HepG2 (cell line): ENCODE measurements around the gene MICB. TPM values are rescaled to one million over a fixed set of nuclear protein-coding genes. Genes with fewer than 3 reads are reported as not detected.

Experiments used
- FOXK2 ChIP-seq: fragments of 450-650 bp; IDR thresholded peaks from 2 replicates; pipeline ENCODE4 v1.6.1; 2016
- GTF2F1 ChIP-seq: fragments of 150-350 bp; IDR thresholded peaks from 2 replicates; pipeline ENCODE4 v1.6.1; 2014; ENCODE audit warnings: low read length
- HDAC1 ChIP-seq: sonication (generic); formaldehyde crosslinking; IDR thresholded peaks from 2 replicates; pipeline ENCODE4 v1.5.1; 2020; ENCODE audit warnings: mild to moderate bottlenecking, missing genetic modification reagents
- KAT2B ChIP-seq: fragments of 150-350 bp; IDR thresholded peaks from 2 replicates; pipeline ENCODE4 v1.6.1; 2014; ENCODE audit warnings: low read depth, low read length, borderline replicate concordance
- MATR3 ChIP-seq: sonication (generic); formaldehyde crosslinking; IDR thresholded peaks from 2 replicates; pipeline ENCODE4 v1.4.0; 2020; ENCODE audit warnings: missing genetic modification reagents
- NR1H2 ChIP-seq: sonication (generic); formaldehyde crosslinking; IDR thresholded peaks from 2 replicates; pipeline ENCODE4 v1.8.1; 2022; ENCODE audit warnings: low read depth, missing genetic modification reagents, borderline replicate concordance
- PPARG ChIP-seq: conservative IDR thresholded peaks from 2 replicates; pipeline ENCODE4 v1.6.1; 2016; ENCODE audit warnings: missing biosample characterization, missing genetic modification reagents
- RFX3 ChIP-seq: IDR thresholded peaks from 2 replicates; pipeline ENCODE4 v1.6.1; 2016; ENCODE audit warnings: missing biosample characterization, missing genetic modification reagents
- WIZ ChIP-seq: sonication (generic); formaldehyde crosslinking; IDR thresholded peaks from 2 replicates; pipeline ENCODE4 v1.5.1; 2020; ENCODE audit warnings: mild to moderate bottlenecking, missing genetic modification reagents
- ZFP1 ChIP-seq: IDR thresholded peaks from 2 replicates; pipeline ENCODE4 v1.6.1; 2016
- ZNF451 ChIP-seq: sonication (generic); formaldehyde crosslinking; IDR thresholded peaks from 2 replicates; pipeline ENCODE4 v1.5.0; 2020; ENCODE audit warnings: mild to moderate bottlenecking, missing genetic modification reagents
- ZNF850 ChIP-seq: sonication (generic); formaldehyde crosslinking; conservative IDR thresholded peaks from 2 replicates; pipeline ENCODE4 v1.9.0; 2021; ENCODE audit warnings: mild to moderate bottlenecking, missing genetic modification reagents
- polyA plus RNA-seq, 8 experiments: library from polyadenylated mRNA; depleted of rRNA in 3 of 8; stranded (reverse) in 7 of 8; unstranded in 1 of 8; fragments of >200 nt; fragmentation: Illumina TruSeq in 4 of 8; extraction: Trizol in 4 of 8; gene quantifications; 2 replicates each; pipeline versions ENCODE4 v1.2.1 to v1.2.3, GENCODE V29; 2011 to 2016; ENCODE audit warnings: low read depth in 4 of 8, missing spikeins in 1 of 8, mixed read lengths in 1 of 8; ENCODE audit not compliant: insufficient read depth in 1 of 8
- total RNA-seq, 5 experiments: library from RNA; depleted of rRNA; stranded (reverse); fragments of >200 nt; fragmentation: Illumina TruSeq; extraction: Trizol; gene quantifications; 2 replicates each; pipeline ENCODE4 v1.2.3, GENCODE V29; 2016; ENCODE audit warnings: low read depth in 1 of 5
- TF ChIP-seq, protein P1 (sequence below): sonication (generic); formaldehyde crosslinking; IDR thresholded peaks from 2 replicates; pipeline ENCODE4 v1.4.0; 2020; ENCODE audit warnings: missing genetic modification reagents, borderline replicate concordance
- TF ChIP-seq, protein P2 (sequence below): sonication (generic); formaldehyde crosslinking; IDR thresholded peaks from 2 replicates; pipeline ENCODE4 v1.4.0; 2020; ENCODE audit warnings: missing genetic modification reagents

MICB gene
- total and polyA plus RNA-seq, 2 of the 13 experiments (the other 11 are each of a cell fraction or from before 2014, with no cell fraction given): 12.5 to 12.8 TPM

DNA sequence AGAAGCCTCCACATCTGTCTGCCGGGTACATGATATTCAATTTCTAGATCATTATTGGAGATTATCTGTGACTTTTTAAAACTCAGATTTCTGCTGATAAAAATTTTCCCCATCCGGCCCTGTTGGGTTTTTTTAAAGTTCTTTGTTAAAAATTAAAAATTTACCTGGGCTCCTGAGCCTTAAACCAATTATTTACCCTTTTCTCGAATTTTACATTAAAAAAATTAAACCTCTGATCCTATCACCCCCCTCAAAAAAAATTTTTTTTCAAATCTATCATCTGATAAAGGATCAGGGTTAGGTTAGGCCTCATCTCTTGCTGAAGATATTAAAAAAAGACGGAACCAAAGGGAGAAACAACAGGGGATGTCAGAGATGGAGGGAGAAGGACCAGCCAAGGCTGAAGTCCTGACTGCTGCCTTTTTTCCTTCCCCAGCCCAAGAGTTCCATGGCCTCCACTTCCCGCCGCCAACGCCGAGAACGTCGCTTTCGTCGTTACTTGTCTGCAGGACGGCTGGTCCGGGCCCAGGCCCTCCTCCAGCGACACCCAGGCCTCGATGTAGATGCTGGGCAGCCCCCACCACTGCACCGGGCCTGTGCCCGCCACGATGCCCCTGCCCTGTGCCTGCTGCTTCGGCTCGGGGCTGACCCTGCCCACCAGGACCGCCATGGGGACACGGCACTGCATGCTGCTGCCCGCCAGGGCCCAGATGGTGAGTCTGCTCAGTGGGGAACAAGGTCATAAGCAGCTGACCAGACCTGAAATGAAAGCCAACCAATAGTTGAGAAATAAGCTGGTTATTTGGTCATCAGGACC, 50.0 kb downstream of the MICB start (continued):
- TF ChIP-seq, protein P1, sequence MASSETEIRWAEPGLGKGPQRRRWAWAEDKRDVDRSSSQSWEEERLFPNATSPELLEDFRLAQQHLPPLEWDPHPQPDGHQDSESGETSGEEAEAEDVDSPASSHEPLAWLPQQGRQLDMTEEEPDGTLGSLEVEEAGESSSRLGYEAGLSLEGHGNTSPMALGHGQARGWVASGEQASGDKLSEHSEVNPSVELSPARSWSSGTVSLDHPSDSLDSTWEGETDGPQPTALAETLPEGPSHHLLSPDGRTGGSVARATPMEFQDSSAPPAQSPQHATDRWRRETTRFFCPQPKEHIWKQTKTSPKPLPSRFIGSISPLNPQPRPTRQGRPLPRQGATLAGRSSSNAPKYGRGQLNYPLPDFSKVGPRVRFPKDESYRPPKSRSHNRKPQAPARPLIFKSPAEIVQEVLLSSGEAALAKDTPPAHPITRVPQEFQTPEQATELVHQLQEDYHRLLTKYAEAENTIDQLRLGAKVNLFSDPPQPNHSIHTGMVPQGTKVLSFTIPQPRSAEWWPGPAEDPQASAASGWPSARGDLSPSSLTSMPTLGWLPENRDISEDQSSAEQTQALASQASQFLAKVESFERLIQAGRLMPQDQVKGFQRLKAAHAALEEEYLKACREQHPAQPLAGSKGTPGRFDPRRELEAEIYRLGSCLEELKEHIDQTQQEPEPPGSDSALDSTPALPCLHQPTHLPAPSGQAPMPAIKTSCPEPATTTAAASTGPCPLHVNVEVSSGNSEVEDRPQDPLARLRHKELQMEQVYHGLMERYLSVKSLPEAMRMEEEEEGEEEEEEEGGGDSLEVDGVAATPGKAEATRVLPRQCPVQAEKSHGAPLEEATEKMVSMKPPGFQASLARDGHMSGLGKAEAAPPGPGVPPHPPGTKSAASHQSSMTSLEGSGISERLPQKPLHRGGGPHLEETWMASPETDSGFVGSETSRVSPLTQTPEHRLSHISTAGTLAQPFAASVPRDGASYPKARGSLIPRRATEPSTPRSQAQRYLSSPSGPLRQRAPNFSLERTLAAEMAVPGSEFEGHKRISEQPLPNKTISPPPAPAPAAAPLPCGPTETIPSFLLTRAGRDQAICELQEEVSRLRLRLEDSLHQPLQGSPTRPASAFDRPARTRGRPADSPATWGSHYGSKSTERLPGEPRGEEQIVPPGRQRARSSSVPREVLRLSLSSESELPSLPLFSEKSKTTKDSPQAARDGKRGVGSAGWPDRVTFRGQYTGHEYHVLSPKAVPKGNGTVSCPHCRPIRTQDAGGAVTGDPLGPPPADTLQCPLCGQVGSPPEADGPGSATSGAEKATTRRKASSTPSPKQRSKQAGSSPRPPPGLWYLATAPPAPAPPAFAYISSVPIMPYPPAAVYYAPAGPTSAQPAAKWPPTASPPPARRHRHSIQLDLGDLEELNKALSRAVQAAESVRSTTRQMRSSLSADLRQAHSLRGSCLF (CRISPR knock-in tag): no peak
- no peak for TF ChIP-seq ZFP1 (CRISPR knock-in tag)
- 0 out of 2 replicates have a peak, but pooled peaks have one; percentile 55 for TF ChIP-seq ZNF850
- no peak for TF ChIP-seq FOXK2
- TF ChIP-seq WIZ: no peak
- TF ChIP-seq RFX3: no peak
- no peak for TF ChIP-seq PPARG (CRISPR knock-in tag)
- TF ChIP-seq MATR3: no peak
- 0 out of 2 replicates have a peak, but pooled peaks have one; percentile 41 for TF ChIP-seq ZNF451 (CRISPR knock-in tag)
- no peak for TF ChIP-seq KAT2B
- no peak for TF ChIP-seq NR1H2
- no peak for TF ChIP-seq GTF2F1
- no peak; the same call in 1 of the 2 replicates for TF ChIP-seq HDAC1 (CRISPR knock-in tag)
- TF ChIP-seq, protein P2, sequence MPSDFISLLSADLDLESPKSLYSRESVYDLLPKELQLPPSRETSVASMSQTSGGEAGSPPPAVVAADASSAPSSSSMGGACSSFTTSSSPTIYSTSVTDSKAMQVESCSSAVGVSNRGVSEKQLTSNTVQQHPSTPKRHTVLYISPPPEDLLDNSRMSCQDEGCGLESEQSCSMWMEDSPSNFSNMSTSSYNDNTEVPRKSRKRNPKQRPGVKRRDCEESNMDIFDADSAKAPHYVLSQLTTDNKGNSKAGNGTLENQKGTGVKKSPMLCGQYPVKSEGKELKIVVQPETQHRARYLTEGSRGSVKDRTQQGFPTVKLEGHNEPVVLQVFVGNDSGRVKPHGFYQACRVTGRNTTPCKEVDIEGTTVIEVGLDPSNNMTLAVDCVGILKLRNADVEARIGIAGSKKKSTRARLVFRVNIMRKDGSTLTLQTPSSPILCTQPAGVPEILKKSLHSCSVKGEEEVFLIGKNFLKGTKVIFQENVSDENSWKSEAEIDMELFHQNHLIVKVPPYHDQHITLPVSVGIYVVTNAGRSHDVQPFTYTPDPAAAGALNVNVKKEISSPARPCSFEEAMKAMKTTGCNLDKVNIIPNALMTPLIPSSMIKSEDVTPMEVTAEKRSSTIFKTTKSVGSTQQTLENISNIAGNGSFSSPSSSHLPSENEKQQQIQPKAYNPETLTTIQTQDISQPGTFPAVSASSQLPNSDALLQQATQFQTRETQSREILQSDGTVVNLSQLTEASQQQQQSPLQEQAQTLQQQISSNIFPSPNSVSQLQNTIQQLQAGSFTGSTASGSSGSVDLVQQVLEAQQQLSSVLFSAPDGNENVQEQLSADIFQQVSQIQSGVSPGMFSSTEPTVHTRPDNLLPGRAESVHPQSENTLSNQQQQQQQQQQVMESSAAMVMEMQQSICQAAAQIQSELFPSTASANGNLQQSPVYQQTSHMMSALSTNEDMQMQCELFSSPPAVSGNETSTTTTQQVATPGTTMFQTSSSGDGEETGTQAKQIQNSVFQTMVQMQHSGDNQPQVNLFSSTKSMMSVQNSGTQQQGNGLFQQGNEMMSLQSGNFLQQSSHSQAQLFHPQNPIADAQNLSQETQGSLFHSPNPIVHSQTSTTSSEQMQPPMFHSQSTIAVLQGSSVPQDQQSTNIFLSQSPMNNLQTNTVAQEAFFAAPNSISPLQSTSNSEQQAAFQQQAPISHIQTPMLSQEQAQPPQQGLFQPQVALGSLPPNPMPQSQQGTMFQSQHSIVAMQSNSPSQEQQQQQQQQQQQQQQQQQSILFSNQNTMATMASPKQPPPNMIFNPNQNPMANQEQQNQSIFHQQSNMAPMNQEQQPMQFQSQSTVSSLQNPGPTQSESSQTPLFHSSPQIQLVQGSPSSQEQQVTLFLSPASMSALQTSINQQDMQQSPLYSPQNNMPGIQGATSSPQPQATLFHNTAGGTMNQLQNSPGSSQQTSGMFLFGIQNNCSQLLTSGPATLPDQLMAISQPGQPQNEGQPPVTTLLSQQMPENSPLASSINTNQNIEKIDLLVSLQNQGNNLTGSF (CRISPR knock-in tag): no peak
